Mucosa of stomach (tissue), 1 donor: Measurements from ENCODE around the gene ADCY5.

Experiments
- H3K27me3 ChIP-seq: one replicate; pipeline ENCODE4 v1.7.0; 2013; ENCODE audit warnings: mild to moderate bottlenecking, low read length; ENCODE audit not compliant: control insufficient read depth, insufficient read depth
- H3K36me3 ChIP-seq: one replicate; pipeline ENCODE4 v1.7.0; 2013; ENCODE audit warnings: low read length; ENCODE audit not compliant: control insufficient read depth, insufficient read depth
- H3K4me1 ChIP-seq: one replicate; pipeline ENCODE4 v1.7.0; 2013; ENCODE audit warnings: mild to moderate bottlenecking, low read length; ENCODE audit not compliant: control insufficient read depth, insufficient read depth
- H3K4me3 ChIP-seq: one replicate; pipeline ENCODE4 v1.7.0; 2013; ENCODE audit warnings: low read length
- H3K9ac ChIP-seq: one replicate; pipeline ENCODE4 v1.7.0; 2013; ENCODE audit warnings: mild to moderate bottlenecking, low read length, moderate library complexity
- H3K9me3 ChIP-seq: one replicate; pipeline ENCODE4 v1.7.0; 2013; ENCODE audit warnings: mild to moderate bottlenecking, low read length, moderate library complexity; ENCODE audit not compliant: control insufficient read depth
- donor health status: Pancreatic carcinoma.

ADCY5 gene

GRCh38 chr3:123353850-123354233 lies 95.0 kb downstream of the ADCY5 start:
- no peaks in the 10 kb centered on the region for H3K9me3 ChIP-seq
- H3K36me3 ChIP-seq = no peaks in the 10 kb centered on the region
- no peak overlapping the region for H3K4me3 ChIP-seq
- H3K4me1 ChIP-seq = no peaks in the 10 kb centered on the region
- H3K27me3 ChIP-seq = peaks cover 8% of the 10 kb centered on the region
- no peak overlapping the region for H3K9ac ChIP-seq

DNA sequence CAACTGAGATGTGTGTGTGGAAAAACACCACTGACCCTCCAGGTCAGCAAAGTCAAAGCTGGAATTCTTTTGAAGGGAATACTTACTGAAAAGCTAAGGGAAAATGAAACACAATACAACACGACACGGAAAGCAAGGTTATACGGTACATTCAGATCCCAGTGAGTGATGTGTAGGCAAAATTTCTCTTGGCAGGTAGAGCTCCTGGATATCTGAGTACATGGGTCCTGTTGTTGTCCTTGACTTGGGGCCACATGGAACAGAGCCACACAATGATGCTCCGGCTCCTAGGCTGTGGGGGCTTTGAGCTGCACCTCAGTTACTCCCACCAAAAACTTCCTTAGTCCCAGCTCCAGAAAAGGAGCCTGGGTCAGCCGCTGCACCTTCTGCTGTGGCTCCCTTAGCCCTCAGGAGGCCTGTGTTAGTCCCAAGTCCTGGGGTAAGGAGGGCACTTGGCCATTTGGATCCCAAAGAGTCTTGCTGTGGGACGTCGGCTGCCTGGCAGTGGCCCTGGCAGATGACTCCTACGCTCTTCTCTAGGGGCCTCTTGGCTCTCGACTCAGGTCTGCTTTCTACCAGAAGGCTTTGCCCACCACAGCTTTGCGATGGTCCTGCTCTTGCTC lies 95.6 kb downstream of the ADCY5 start:
- H3K4me1 ChIP-seq = no peaks in the 10 kb centered on the region
- H3K27me3 ChIP-seq = peaks cover 8% of the 10 kb centered on the region
- H3K36me3 ChIP-seq = no peaks in the 10 kb centered on the region
- no peaks in the 10 kb centered on the region for H3K9me3 ChIP-seq
- no peak overlapping the region for H3K4me3 ChIP-seq
- no peak overlapping the region for H3K9ac ChIP-seq

DNA sequence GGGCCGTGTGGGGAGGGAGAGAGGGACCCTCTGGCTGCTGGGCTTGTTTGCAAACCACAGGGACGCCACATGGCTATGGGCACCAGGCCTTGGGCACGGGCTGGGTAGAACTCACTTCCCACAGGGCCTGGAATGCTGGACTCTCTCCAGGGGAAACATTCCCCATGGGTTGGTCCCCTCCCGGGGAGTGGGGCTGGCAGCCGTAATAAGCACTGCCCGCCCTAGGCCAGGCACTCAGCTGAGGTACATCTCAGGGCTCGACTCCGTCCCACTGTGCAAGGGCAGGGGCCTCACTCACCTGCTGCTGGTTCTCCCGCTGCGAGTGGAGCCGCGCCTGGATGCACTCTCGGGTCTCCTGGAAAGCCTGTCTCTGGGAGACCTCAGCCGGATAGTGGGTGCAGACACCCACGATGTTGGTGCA lies 96.7 kb downstream of the ADCY5 start:
- peaks cover 8% of the 10 kb centered on the region for H3K27me3 ChIP-seq
- H3K9ac ChIP-seq = no peak overlapping the region
- peaks cover 2% of the 10 kb centered on the region for H3K4me1 ChIP-seq
- H3K4me3 ChIP-seq = no peak overlapping the region
- H3K9me3 ChIP-seq = no peaks in the 10 kb centered on the region
- H3K36me3 ChIP-seq = no peaks in the 10 kb centered on the region

GRCh38 chr3:123351501-123351900 lies 97.4 kb downstream of the ADCY5 start:
- Histone ChIP-seq H3K27me3 (peaks cover 8% of the 10 kb centered on the region), H3K4me1 (peaks cover 9% of the 10 kb centered on the region), H3K4me3 (no peak overlapping the region), H3K9ac (no peak overlapping the region), H3K9me3 (no peaks in the 10 kb centered on the region), H3K36me3 (no peaks in the 10 kb centered on the region)

GRCh38 chr3:123350971-123351370 lies 97.9 kb downstream of the ADCY5 start:
- H3K9me3 ChIP-seq = no peaks in the 10 kb centered on the region
- H3K4me3 ChIP-seq = no peak overlapping the region
- peaks cover 13% of the 10 kb centered on the region for H3K4me1 ChIP-seq
- H3K9ac ChIP-seq = no peak overlapping the region
- H3K27me3 ChIP-seq = peaks cover 8% of the 10 kb centered on the region
- no peaks in the 10 kb centered on the region for H3K36me3 ChIP-seq

DNA sequence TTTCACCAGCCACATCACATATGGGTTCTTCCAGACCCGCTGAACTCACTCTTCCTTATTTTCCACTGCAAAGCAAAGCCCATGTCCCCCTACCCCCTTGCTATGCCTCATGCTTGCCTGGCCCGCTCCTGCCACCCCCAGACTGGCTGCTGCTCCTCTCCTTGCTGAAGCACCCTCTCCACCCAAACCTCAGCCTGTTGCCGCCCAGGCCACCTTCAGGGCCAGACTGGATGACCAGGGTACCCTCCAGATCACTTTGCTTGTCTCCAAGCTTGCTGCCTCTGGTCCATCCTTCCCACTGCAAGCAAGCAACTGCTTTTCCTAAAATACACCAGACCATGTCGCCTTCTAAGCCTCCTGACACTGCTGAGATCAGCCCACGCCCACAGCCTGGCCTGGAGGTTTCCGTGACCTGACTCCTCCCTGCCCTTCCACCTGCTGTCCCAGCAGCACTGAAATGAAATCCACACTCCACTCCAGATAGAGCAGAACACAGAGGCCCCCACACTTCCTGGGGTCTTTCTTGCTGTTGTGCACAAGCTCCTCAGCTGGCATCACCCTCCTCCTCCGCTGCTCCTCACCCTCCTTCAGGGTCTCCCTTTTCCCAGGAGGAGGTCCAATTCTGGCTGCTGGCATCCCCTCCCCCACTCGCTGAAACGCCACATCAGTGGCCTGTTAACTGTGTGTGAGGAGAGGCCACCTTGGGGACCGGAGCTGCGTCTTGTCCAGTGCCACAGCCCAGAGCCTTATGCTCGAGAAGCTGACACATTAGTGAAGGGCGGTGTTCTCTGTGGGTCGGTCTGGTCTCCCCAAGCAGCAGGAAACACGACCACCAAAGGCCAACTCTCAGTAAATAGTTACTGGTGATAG lies 99.1 kb downstream of the ADCY5 start:
- H3K4me3 ChIP-seq = no peak overlapping the region
- peaks cover 13% of the 10 kb centered on the region for H3K4me1 ChIP-seq
- peaks cover 8% of the 10 kb centered on the region for H3K27me3 ChIP-seq
- H3K36me3 ChIP-seq = no peaks in the 10 kb centered on the region
- no peaks in the 10 kb centered on the region for H3K9me3 ChIP-seq
- H3K9ac ChIP-seq = no peak overlapping the region

DNA sequence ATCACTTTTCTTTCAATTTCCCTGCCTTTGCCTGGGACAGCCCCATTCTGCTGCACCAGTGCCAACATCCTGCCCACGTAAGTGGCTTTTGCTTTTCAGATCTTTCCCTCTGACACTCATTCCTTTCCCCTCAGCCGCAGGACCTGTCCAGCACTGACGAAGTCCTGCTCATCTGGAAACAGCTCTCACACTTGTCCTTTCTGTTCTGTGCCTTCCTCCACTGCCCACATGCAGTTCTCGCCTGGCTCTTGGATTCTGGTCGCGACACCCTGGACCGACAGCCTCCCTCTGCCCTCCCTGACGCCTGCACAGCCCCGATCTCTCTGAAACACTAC lies 99.7 kb downstream of the ADCY5 start:
- H3K9me3 ChIP-seq = no peaks in the 10 kb centered on the region

DNA sequence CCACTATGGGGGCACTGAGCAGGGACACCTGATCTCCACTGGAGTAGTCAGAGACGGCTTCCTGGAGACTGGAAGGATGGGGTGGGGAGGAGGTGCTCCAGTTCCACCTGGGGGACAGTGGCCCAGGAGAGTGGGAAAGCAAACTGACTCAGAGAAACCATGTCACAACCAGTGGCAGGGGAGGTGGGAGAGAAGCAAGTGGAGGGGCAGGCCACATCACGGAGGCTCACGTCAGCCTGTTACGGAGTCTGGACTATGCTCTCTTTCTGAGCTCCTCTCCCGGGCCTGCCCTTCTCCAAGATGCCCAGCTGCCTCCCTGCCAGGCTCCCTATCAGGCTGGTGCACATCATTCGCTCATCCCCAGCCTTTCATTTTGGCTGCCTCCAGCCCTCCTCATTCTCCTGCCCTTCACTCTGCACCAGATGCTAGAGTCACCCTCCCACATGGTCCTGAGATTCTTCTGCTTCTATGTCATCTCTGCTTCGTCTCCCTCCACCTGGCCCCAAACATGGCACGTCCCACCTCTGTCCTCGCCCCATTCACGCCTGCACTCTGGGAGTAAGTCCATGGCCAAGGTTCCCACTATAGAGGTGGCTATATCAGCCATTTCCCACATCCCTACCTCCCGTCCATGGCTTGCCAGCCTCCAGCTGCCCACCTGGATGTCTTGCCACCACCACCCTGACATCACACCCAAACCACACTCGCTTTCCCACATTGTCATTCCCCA lies 100.3 kb downstream of the ADCY5 start:
- no peaks in the 10 kb centered on the region for H3K9me3 ChIP-seq
- no peak overlapping the region for H3K9ac ChIP-seq
- H3K27me3 ChIP-seq = peaks cover 8% of the 10 kb centered on the region
- H3K4me3 ChIP-seq = no peak overlapping the region
- H3K36me3 ChIP-seq = no peaks in the 10 kb centered on the region
- peaks cover 13% of the 10 kb centered on the region for H3K4me1 ChIP-seq

More for the DNA sequence above, 99.7 kb downstream of the ADCY5 start:
- Histone ChIP-seq H3K9ac (no peak overlapping the region), H3K36me3 (no peaks in the 10 kb centered on the region), H3K4me1 (peaks cover 13% of the 10 kb centered on the region), H3K4me3 (no peak overlapping the region), H3K27me3 (peaks cover 8% of the 10 kb centered on the region)

DNA sequence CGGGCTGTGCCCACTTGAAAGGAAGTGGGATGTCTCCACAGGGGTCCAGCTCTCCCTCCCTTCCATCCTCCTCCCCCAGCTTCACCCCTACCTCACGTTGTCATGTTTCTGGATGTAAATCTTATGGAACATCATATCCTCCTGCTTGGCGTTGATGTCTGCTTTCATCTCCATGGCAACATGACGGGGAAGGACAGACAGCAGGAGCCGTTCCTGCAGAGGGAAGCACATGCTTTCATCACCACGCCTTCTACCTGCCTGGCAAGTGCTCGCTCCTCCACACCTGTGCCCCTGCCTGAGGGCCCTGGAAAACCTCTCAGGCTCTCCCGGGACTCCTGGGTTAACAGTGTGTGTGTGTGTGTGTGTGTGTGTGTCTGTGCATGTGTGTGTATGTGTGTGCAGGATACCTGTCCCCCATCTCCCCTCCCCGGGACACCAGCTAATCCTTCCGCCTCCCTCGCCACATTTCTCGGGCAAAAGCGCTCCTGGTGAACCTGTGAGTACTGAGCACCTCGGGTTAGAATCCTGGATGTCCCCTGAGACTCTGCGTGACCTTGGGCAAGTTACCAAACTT lies 101.1 kb downstream of the ADCY5 start:
- H3K9ac ChIP-seq = no peak overlapping the region
- H3K27me3 ChIP-seq = peaks cover 8% of the 10 kb centered on the region
- H3K4me1 ChIP-seq = peaks cover 13% of the 10 kb centered on the region
- H3K9me3 ChIP-seq = no peaks in the 10 kb centered on the region
- H3K4me3 ChIP-seq = no peak overlapping the region
- H3K36me3 ChIP-seq = no peaks in the 10 kb centered on the region

GRCh38 chr3:123347205-123347604 lies 101.7 kb downstream of the ADCY5 start:
- H3K4me1 ChIP-seq = peaks cover 13% of the 10 kb centered on the region

DNA sequence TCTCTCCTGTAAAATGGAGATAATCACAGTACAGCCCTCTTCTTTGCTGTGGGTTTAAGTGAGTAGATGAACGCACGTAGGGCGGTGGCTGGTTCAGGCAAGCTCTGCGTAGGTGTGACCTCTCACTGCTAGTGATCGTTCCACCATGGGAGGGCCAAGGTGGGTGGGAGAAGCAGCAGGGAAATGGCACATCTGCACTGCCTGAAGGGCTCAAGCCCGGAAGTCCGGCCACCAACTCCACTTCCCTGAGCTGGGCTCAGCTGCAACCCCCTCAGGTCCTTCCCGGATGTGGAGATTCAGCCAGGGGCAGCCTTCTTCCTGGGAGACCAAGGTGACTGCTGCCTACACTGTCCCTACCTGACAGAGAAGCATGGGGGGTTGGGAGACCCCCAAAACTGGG lies 102.9 kb downstream of the ADCY5 start:
- Histone ChIP-seq H3K4me1 (peaks cover 13% of the 10 kb centered on the region), H3K9ac (no peak overlapping the region), H3K9me3 (no peaks in the 10 kb centered on the region), H3K27me3 (peaks cover 3% of the 10 kb centered on the region), H3K4me3 (no peak overlapping the region), H3K36me3 (no peaks in the 10 kb centered on the region)

More at GRCh38 chr3:123347205-123347604, 101.7 kb downstream of the ADCY5 start:
- H3K9me3 ChIP-seq = no peaks in the 10 kb centered on the region
- no peaks in the 10 kb centered on the region for H3K36me3 ChIP-seq
- H3K9ac ChIP-seq = no peak overlapping the region
- H3K27me3 ChIP-seq = peaks cover 8% of the 10 kb centered on the region
- no peak overlapping the region for H3K4me3 ChIP-seq
